Measurements from ENCODE around the gene CYP24A1. TPM values are rescaled to one million over a fixed set of nuclear protein-coding genes. Genes with fewer than 3 reads are reported as not detected.

Gene CYP24A1
- total and polyA plus RNA-seq, 2 of the 8 experiments (the other 6 are each of a cell fraction or from before 2014, with no cell fraction given), result not detected

GRCh38 chr20:54152227-54153040, 21.4 kb downstream of the CYP24A1 start (continued):
- TF ChIP-seq NRF1 (IDR thresholded peaks at IDR 0.05; ENCODE audit: low read depth, low read length) (no peak), HDAC6 (IDR thresholded peaks at IDR 0.05; ENCODE audit: low read depth, low read length) (no peak), RXRA (IDR thresholded peaks at IDR 0.05; ENCODE audit: insufficient read depth, low read depth, low read length) (no peak), RFX5 (IDR thresholded peaks at IDR 0.05; ENCODE audit: borderline replicate concordance, low read depth, low read length) (no peak), TEAD4 (IDR thresholded peaks at IDR 0.05; ENCODE audit: low read depth, low read length) (no peak), KDM1A (IDR thresholded peaks at IDR 0.05; ENCODE audit: borderline replicate concordance, low read length) (no peak), MAFK (IDR thresholded peaks at IDR 0.05; ENCODE audit: low read depth, low read length) (no peak), RAD21 (IDR thresholded peaks at IDR 0.05 in 1 of 2, conservative IDR thresholded peaks at IDR 0.05 in 1 of 2; ENCODE audit: low read depth in 2 of 2, low read length in 2 of 2) (no peak), SAP30 (IDR thresholded peaks at IDR 0.05; ENCODE audit: insufficient read depth, insufficient replicate concordance, low read length) (no peak), POLR2A (IDR thresholded peaks at IDR 0.05; ENCODE audit: control extremely low read depth in 1 of 2, low read depth in 2 of 2, low read length in 2 of 2) (no peak)
